Measurements from ENCODE around the gene R3HCC1L. TPM values are rescaled to one million over a fixed set of nuclear protein-coding genes. Genes with fewer than 3 reads are reported as not detected.
A peak's percentile ranks its signal among the peaks of the same experiment; 100 is the strongest.

The R3HCC1L gene
- total and polyA plus RNA-seq, 12 donors = 6.5 to 24.3 (median 10.1) TPM

DNA sequence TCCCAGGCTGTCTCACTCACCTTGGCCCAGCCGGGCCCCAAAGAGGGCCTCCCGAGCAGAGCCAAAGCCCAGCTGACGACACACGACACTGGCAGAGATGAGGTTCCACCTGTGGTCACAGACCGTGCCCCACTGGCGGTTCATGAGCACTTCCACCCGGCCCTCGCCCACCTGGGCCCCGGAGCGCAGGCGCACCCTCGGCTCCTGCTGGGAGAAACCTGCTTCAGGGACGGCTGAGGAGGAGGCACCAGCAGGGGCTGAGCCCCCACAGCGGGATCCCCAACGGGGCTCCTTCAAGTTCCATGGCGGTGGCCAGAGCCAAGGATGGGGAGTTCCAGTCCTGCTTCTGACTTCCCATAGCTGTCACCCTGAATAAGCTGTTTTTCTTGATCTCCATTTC, 123.5 kb downstream of the R3HCC1L start:
- Histone ChIP-seq H3K27ac (no peak overlapping the region), H3K27me3 (no peaks in the 10 kb centered on the region), H3K36me3 (replicated peaks in 1 of 2) (no peaks in the 10 kb centered on the region), H3K4me3 (no peak overlapping the region), H3K4me1 (replicated peaks in 1 of 2) (no peaks in the 10 kb centered on the region), H3K9me3 (replicated peaks in 1 of 3) (no peaks in the 10 kb centered on the region)
- DNase-seq = no peak
- TF ChIP-seq POLR2A (IDR thresholded peaks at IDR 0.05) (no peak), CTCF (IDR thresholded peaks at IDR 0.05) (no peak)
- WGBS, 4 donors = 88 to 94% (median 93%) methylated on average over 5 to 16 of the region's 16 CpGs
- intact Hi-C loops (cut with DNase I) = no loop called here

DNA sequence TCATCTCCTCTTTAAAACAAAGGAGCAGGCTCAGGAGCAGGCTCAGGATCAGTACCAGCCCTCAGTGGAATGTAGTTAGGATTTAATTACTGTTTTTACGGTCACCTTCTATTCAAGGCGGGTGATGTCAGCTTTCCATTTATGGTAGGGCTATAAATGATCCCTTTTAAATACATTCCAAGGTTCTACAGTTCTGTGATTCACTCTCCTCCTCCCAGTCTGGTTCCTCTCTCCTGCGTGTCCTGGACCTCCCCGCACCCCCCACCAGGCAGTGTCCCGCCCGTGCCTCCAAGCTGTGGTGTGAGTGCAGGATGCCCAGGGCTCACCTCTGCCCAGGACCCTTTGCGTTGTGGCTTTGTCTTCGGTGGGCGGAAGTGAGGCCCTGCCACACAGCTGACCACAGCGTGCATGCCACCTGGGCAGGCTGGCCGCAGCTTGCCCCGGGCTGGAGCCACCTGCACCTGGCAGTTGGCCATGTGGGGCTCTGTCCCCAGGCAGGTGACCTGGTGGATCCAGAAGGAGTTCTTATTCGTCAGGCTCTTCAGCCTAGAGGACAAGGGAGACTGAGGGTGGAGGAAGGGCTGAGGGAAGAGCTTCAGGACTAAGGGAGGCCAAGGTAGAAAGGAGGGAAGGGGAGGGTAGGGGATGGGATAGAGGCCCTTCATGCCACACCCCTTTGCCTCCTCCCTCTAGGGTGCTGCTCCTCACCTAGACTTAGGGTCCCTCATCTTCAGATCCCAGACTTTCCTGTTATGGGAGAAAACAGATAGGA, 124.4 kb downstream of the R3HCC1L start:
- intact Hi-C loops (cut with DNase I) = no loop called here
- peak in 1 of 7 donors; percentile 8 for DNase-seq
- TF ChIP-seq POLR2A (IDR thresholded peaks at IDR 0.05) (no peak), CTCF (IDR thresholded peaks at IDR 0.05) (no peak)
- no peaks in the 10 kb centered on the region for H3K4me1 ChIP-seq (replicated peaks in 1 of 2)
- H3K27ac ChIP-seq = no peak overlapping the region
- no peaks in the 10 kb centered on the region for H3K27me3 ChIP-seq
- no peak overlapping the region for H3K4me3 ChIP-seq
- no peaks in the 10 kb centered on the region for H3K9me3 ChIP-seq (replicated peaks in 1 of 3)
- WGBS, 4 donors = 85 to 86% (median 86%) methylated on average over 12 to 13 of the region's 13 CpGs
- no peaks in the 10 kb centered on the region for H3K36me3 ChIP-seq (replicated peaks in 1 of 2)

GRCh38 chr10:98259606-98260315, 125.3 kb downstream of the R3HCC1L start:
- intact Hi-C loops (cut with DNase I) = no loop called here
- H3K27me3 ChIP-seq = no peaks in the 10 kb centered on the region
- no peak overlapping the region for H3K27ac ChIP-seq
- H3K4me1 ChIP-seq (replicated peaks in 1 of 2) = no peaks in the 10 kb centered on the region
- no peak for TF ChIP-seq CTCF (IDR thresholded peaks at IDR 0.05)
- TF ChIP-seq POLR2A (IDR thresholded peaks at IDR 0.05) = no peak
- DNase-seq = peak in 1 of 7 donors; percentile 15
- no peak overlapping the region for H3K4me3 ChIP-seq
- WGBS, 4 donors = 74 to 84% (median 76%) methylated on average over 11 to 14 of the region's 14 CpGs
- no peaks in the 10 kb centered on the region for H3K36me3 ChIP-seq (replicated peaks in 1 of 2)
- no peaks in the 10 kb centered on the region for H3K9me3 ChIP-seq (replicated peaks in 1 of 3)

DNA sequence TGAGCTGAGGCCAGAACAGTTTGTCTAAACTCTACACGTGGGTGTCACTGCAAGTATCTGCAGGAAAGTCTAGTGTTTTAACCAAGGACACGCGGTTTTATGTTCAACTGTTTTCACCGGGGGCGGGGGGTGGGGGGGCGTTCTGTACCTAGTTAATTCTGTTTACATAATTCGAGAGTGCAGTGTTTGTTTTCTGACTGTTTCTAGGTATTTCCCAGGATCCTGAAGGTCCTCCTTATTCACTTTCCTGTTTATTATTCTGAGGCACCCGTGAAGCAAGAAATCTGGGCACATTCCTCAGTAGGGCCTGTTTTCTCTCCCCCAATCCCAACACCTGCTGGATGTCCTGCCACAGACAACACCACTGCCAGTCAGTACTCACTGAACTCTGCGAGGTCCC, 125.9 kb downstream of the R3HCC1L start:
- no peaks in the 10 kb centered on the region for H3K4me1 ChIP-seq (replicated peaks in 1 of 2)
- no peak for DNase-seq
- H3K4me3 ChIP-seq = no peak overlapping the region
- WGBS, 4 donors = 62 to 66% (median 64%) methylated on average over 9 of the region's 9 CpGs
- intact Hi-C loops (cut with DNase I) = no loop called here
- no peak overlapping the region for H3K27ac ChIP-seq
- H3K9me3 ChIP-seq (replicated peaks in 1 of 3) = no peaks in the 10 kb centered on the region
- no peaks in the 10 kb centered on the region for H3K27me3 ChIP-seq
- TF ChIP-seq CTCF (IDR thresholded peaks at IDR 0.05) (no peak), POLR2A (IDR thresholded peaks at IDR 0.05) (no peak)
- H3K36me3 ChIP-seq (replicated peaks in 1 of 2) = no peaks in the 10 kb centered on the region
